NCI-H748 treated with DMSO at 0.1 percent for 48 hours (cell line): ENCODE measurements around the gene FBXW7.
"Not testable (repeated sequence)": the region's sequence is repeated elsewhere in the genome, so short reads cannot be mapped to it uniquely, and the experiment has no call there.

ENCODE experiments used
- DNase-seq: peaks from one replicate; lab custom pipeline; 2025; lab: John Stamatoyannopoulos, UW

Gene FBXW7

GRCh38 chr4:152545088-152545487 lies 9.2 kb upstream of the FBXW7 start:
- DNase-seq = no peak

- DNase-seq = not testable (repeated sequence)
Measured at GRCh38 chr4:152544533-152544932, 8.6 kb upstream of the FBXW7 start.

GRCh38 chr4:152540941-152541340 lies 5.0 kb upstream of the FBXW7 start:
- DNase-seq = no peak

- DNase-seq = no peak
Measured at GRCh38 chr4:152540293-152540674, 4.4 kb upstream of the FBXW7 start.

- DNase-seq = no peak
Measured at GRCh38 chr4:152539556-152540292, 3.8 kb upstream of the FBXW7 start.

GRCh38 chr4:152537881-152538280 lies 2.0 kb upstream of the FBXW7 start:
- no peak for DNase-seq

- DNase-seq = no peak
Measured at GRCh38 chr4:152536545-152537182, 772 bp upstream of the FBXW7 start.

- no peak for DNase-seq
Measured at GRCh38 chr4:152535360-152535902, 461 bp downstream of the FBXW7 start.

GRCh38 chr4:152534541-152535359 lies 1.1 kb downstream of the FBXW7 start:
- DNase-seq = no peak

- DNase-seq = no peak
Measured at GRCh38 chr4:152531479-152531878, 4.4 kb downstream of the FBXW7 start.

GRCh38 chr4:152530600-152530999 lies 5.3 kb downstream of the FBXW7 start:
- DNase-seq = no peak

- DNase-seq = no peak
Measured at GRCh38 chr4:152529880-152530279, 6.0 kb downstream of the FBXW7 start.

- no peak for DNase-seq
Measured at GRCh38 chr4:152528060-152528459, 7.8 kb downstream of the FBXW7 start.

GRCh38 chr4:152525878-152526277 lies 10.0 kb downstream of the FBXW7 start:
- no peak for DNase-seq

- DNase-seq = no peak
Measured at GRCh38 chr4:152524427-152524826, 11.5 kb downstream of the FBXW7 start.

GRCh38 chr4:152523731-152524130 lies 12.2 kb downstream of the FBXW7 start:
- DNase-seq = no peak

GRCh38 chr4:152522754-152523153 lies 13.1 kb downstream of the FBXW7 start:
- DNase-seq = no peak

GRCh38 chr4:152522245-152522644 lies 13.6 kb downstream of the FBXW7 start:
- DNase-seq = no peak

GRCh38 chr4:152516156-152516555 lies 19.7 kb downstream of the FBXW7 start:
- DNase-seq = no peak

- DNase-seq = no peak
Measured at GRCh38 chr4:152515678-152516077, 20.2 kb downstream of the FBXW7 start.

GRCh38 chr4:152514356-152514755 lies 21.5 kb downstream of the FBXW7 start:
- no peak for DNase-seq

GRCh38 chr4:152513078-152513477 lies 22.8 kb downstream of the FBXW7 start:
- DNase-seq = no peak

GRCh38 chr4:152512483-152512882 lies 23.4 kb downstream of the FBXW7 start:
- no peak for DNase-seq
